Renal cortex interstitium (tissue), 15 donors: ENCODE measurements around the gene FIBIN. TPM values are rescaled to one million over a fixed set of nuclear protein-coding genes. Genes with fewer than 3 reads are reported as not detected.

Source experiments
- DNase-seq, 11 donors: peaks; one replicate each; pipeline ENCODE4 v3.0.0-alpha.2; 2013; ENCODE audit warnings: low read depth in 9 of 11, low spot score in 4 of 11; ENCODE audit errors: extremely low read depth in 1 of 11
- long read RNA-seq, 16 experiments: transcript quantifications; one replicate each; lab custom pipeline, GENCODE V29; 2026
- polyA plus RNA-seq, 3 donors: library from polyadenylated mRNA; unstranded; fragments of 120-200 nt; gene quantifications; one replicate each; pipeline ENCODE4 v1.2.1, GENCODE V29; 2013; ENCODE audit not compliant: insufficient read length in 3 of 3

The FIBIN gene
- 10 to 100 TPM; 19.2 to 20.9 (median 19.6) TPM for polyA plus RNA-seq
- long read RNA-seq, donor 1, transcript FIBIN-201 (1 exons, 1,938 nt), result major isoform, 16 of 16 reads
- long read RNA-seq, donor 1, partial matches to known transcripts, result 0 of 16 reads
- long read RNA-seq, donor 1, other reads (novel, unspliced or antisense), result 0 of 16 reads
- long read RNA-seq, donor 2, transcript FIBIN-201 (1 exons, 1,938 nt), result major isoform, 14 of 14 reads
- long read RNA-seq, donor 2, partial matches to known transcripts, result 0 of 14 reads
- long read RNA-seq, donor 2, other reads (novel, unspliced or antisense), result 0 of 14 reads
- long read RNA-seq, donor 3, transcript FIBIN-201 (1 exons, 1,938 nt), result major isoform, 30 of 30 reads
- long read RNA-seq, donor 3, partial matches to known transcripts, result 0 of 30 reads
- long read RNA-seq, donor 3, other reads (novel, unspliced or antisense), result 0 of 30 reads
- long read RNA-seq, donor 4, transcript FIBIN-201 (1 exons, 1,938 nt), result major isoform, 8 of 8 reads
- long read RNA-seq, donor 4, partial matches to known transcripts, result 0 of 8 reads
- long read RNA-seq, donor 4, other reads (novel, unspliced or antisense), result 0 of 8 reads
- long read RNA-seq, donor 5, result 0 reads
- long read RNA-seq, donor 6, transcript FIBIN-201 (1 exons, 1,938 nt), result major isoform, 7 of 7 reads
- long read RNA-seq, donor 6, partial matches to known transcripts, result 0 of 7 reads
- long read RNA-seq, donor 6, other reads (novel, unspliced or antisense), result 0 of 7 reads
- long read RNA-seq, donor 7, transcript FIBIN-201 (1 exons, 1,938 nt), result major isoform, 14 of 14 reads
- long read RNA-seq, donor 7, partial matches to known transcripts, result 0 of 14 reads
- long read RNA-seq, donor 7, other reads (novel, unspliced or antisense), result 0 of 14 reads
- long read RNA-seq, donor 8, transcript FIBIN-201 (1 exons, 1,938 nt), result major isoform, 42 of 42 reads
- long read RNA-seq, donor 8, partial matches to known transcripts, result 0 of 42 reads
- long read RNA-seq, donor 8, other reads (novel, unspliced or antisense), result 0 of 42 reads
- long read RNA-seq, donor 9, transcript FIBIN-201 (1 exons, 1,938 nt), result major isoform, 9 of 9 reads
- long read RNA-seq, donor 9, partial matches to known transcripts, result 0 of 9 reads
- long read RNA-seq, donor 9, other reads (novel, unspliced or antisense), result 0 of 9 reads
- long read RNA-seq, donor 10, transcript FIBIN-201 (1 exons, 1,938 nt), result major isoform, 12 of 12 reads
- long read RNA-seq, donor 10, partial matches to known transcripts, result 0 of 12 reads
- long read RNA-seq, donor 10, other reads (novel, unspliced or antisense), result 0 of 12 reads
- long read RNA-seq, donor 11, transcript FIBIN-201 (1 exons, 1,938 nt), result major isoform, 14 of 14 reads
- long read RNA-seq, donor 11, partial matches to known transcripts, result 0 of 14 reads
- long read RNA-seq, donor 11, other reads (novel, unspliced or antisense), result 0 of 14 reads
- long read RNA-seq, donor 12, partial matches to known transcripts, result 0 of 2 reads
- long read RNA-seq, donor 12, other reads (novel, unspliced or antisense), result 0 of 2 reads
- long read RNA-seq, donor 13, result 0 reads
- long read RNA-seq, donor 14, partial matches to known transcripts, result 0 of 4 reads
- long read RNA-seq, donor 14, other reads (novel, unspliced or antisense), result 0 of 4 reads
- long read RNA-seq, donor 15, transcript FIBIN-201 (1 exons, 1,938 nt), result major isoform, 8 of 8 reads
- long read RNA-seq, donor 15, partial matches to known transcripts, result 0 of 8 reads
- long read RNA-seq, donor 15, other reads (novel, unspliced or antisense), result 0 of 8 reads
- long read RNA-seq, donor 16, transcript FIBIN-201 (1 exons, 1,938 nt), result major isoform, 32 of 32 reads
- long read RNA-seq, donor 16, partial matches to known transcripts, result 0 of 32 reads
- long read RNA-seq, donor 16, other reads (novel, unspliced or antisense), result 0 of 32 reads

GRCh38 chr11:26993965-26994457, at the start of gene FIBIN:
FIBIN (plus strand) TSS chr11:26994112; CDS start chr11:26994527, 415 bp downstream.
- peak; percentile 23 to 55 (median 44) for DNase-seq

GRCh38 chr11:26944866-26945664, 48.8 kb upstream of the FIBIN start:
- DNase-seq, result no peak

- no peak for DNase-seq
These were observed 47.6 kb upstream of the FIBIN start for GRCh38 chr11:26946257-26946716.

GRCh38 chr11:26947379-26947844, 46.5 kb upstream of the FIBIN start:
- peak in 6 of 11 donors; percentile 6 to 57 (median 21) for DNase-seq

- no peak for DNase-seq
These were observed 45.8 kb upstream of the FIBIN start for GRCh38 chr11:26947904-26948639.

- DNase-seq, result no peak
These were observed 45.0 kb upstream of the FIBIN start for GRCh38 chr11:26948881-26949280.

GRCh38 chr11:26949846-26950245, 44.1 kb upstream of the FIBIN start:
- no peak for DNase-seq

- no peak for DNase-seq
These were observed 43.6 kb upstream of the FIBIN start for GRCh38 chr11:26950260-26950719.

GRCh38 chr11:26951809-26952515, 42.0 kb upstream of the FIBIN start:
- peak in 1 of 11 donors; percentile 15 for DNase-seq

GRCh38 chr11:26953770-26954392, 40.0 kb upstream of the FIBIN start:
- no peak for DNase-seq

GRCh38 chr11:26958005-26958701, 35.8 kb upstream of the FIBIN start:
- DNase-seq, result no peak

- no peak for DNase-seq
These were observed 35.2 kb upstream of the FIBIN start for GRCh38 chr11:26958702-26959049.

- no peak for DNase-seq
These were observed 33.6 kb upstream of the FIBIN start for GRCh38 chr11:26960281-26960680.

- no peak for DNase-seq
These were observed 30.1 kb upstream of the FIBIN start for GRCh38 chr11:26963764-26964163.
